WTC11 (cell line): ENCODE data around the gene SUMF1. TPM values are rescaled to one million over a fixed set of nuclear protein-coding genes. Genes with fewer than 3 reads are reported as not detected.
"Not testable (repeated sequence)": the region's sequence is repeated elsewhere in the genome, so short reads cannot be mapped to it uniquely, and the experiment has no call there.

Experiments
- ATAC-seq: fragments of 200-7000 bp; cut with Tn5 transposase; 2 replicates; pipeline ENCODE4 v1.10.0; 2021; ENCODE audit warnings: mild to moderate bottlenecking, moderate library complexity
- CTCF ChIA-PET: fragments of 300-600 bp; sonication (Branson Sonifier 250); formaldehyde crosslinking; loops from one replicate; lab custom pipeline; 2021; ENCODE audit warnings: antibody characterized with exemption; lab: Charles Lee
- POLR2A ChIA-PET: fragments of 350-600 bp; sonication (Branson Sonifier 250); formaldehyde crosslinking; loops from one replicate; lab custom pipeline; 2021; ENCODE audit warnings: antibody characterized with exemption; lab: Charles Lee
- DNase-seq: peaks from one replicate; pipeline ENCODE4 v3.0.0; 2021; ENCODE audit warnings: low spot score
- H3K27ac Mint-ChIP-seq: 2 replicates; pipeline ENCODE4 v1.8.0; 2021; ENCODE audit warnings: mixed read lengths
- H3K27me3 Mint-ChIP-seq: 2 replicates; pipeline ENCODE4 v1.8.0; 2021; ENCODE audit warnings: low read depth, mild to moderate bottlenecking, moderate library complexity, mixed read lengths
- H3K36me3 Mint-ChIP-seq: 2 replicates; pipeline ENCODE4 v1.8.0; 2021; ENCODE audit warnings: mixed read lengths
- H3K4me1 Mint-ChIP-seq: 2 replicates; pipeline ENCODE4 v1.8.0; 2022; ENCODE audit warnings: mixed read lengths
- H3K4me3 Mint-ChIP-seq: 2 replicates; pipeline ENCODE4 v1.8.0; 2021; ENCODE audit warnings: mild to moderate bottlenecking, moderate library complexity, mixed read lengths
- H3K9me3 Mint-ChIP-seq: 2 replicates; pipeline ENCODE4 v1.8.0; 2021; ENCODE audit warnings: mixed read lengths
- CREB1 ChIP-seq: sonication (generic); formaldehyde crosslinking; IDR thresholded peaks from 2 replicates; pipeline ENCODE4 v1.8.0; 2023; ENCODE audit warnings: mild to moderate bottlenecking, missing genetic modification reagents
- E2F4 ChIP-seq: sonication (generic); formaldehyde crosslinking; IDR thresholded peaks from 2 replicates; pipeline ENCODE4 v1.8.1; 2022; ENCODE audit warnings: low read depth, mild to moderate bottlenecking, moderate library complexity, missing genetic modification reagents, borderline replicate concordance
- ESRRA ChIP-seq: sonication (generic); formaldehyde crosslinking; IDR thresholded peaks from 2 replicates; pipeline ENCODE4 v1.8.1; 2022; ENCODE audit warnings: mild to moderate bottlenecking, missing genetic modification reagents, borderline replicate concordance
- GABPB1 ChIP-seq: sonication (generic); formaldehyde crosslinking; IDR thresholded peaks from 2 replicates; pipeline ENCODE4 v1.8.1; 2023; ENCODE audit warnings: mild to moderate bottlenecking, missing genetic modification reagents
- IRF2 ChIP-seq: sonication (generic); formaldehyde crosslinking; IDR thresholded peaks from 2 replicates; pipeline ENCODE4 v1.8.0; 2022; ENCODE audit warnings: low read depth, missing genetic modification reagents, borderline replicate concordance
- JAZF1 ChIP-seq: fragments of 250-450 bp; sonication (Bioruptor Pico); IDR thresholded peaks from 2 replicates; pipeline ENCODE4 v1.9.0; 2021; ENCODE audit warnings: moderate library complexity, mild to moderate bottlenecking, inconsistent platforms
- MYBL2 ChIP-seq: sonication (generic); formaldehyde crosslinking; IDR thresholded peaks from 2 replicates; pipeline ENCODE4 v1.8.1; 2023; ENCODE audit warnings: mild to moderate bottlenecking, moderate library complexity, missing genetic modification reagents
- NR2C2 ChIP-seq: sonication (generic); formaldehyde crosslinking; IDR thresholded peaks from 2 replicates; pipeline ENCODE4 v1.8.0; 2022; ENCODE audit warnings: mild to moderate bottlenecking, missing genetic modification reagents
- OVOL2 ChIP-seq: fragments of 250-450 bp; sonication (Bioruptor Pico); IDR thresholded peaks from 2 replicates; pipeline ENCODE4 v1.9.0; 2021; ENCODE audit warnings: mild to moderate bottlenecking, borderline replicate concordance
- SMAD3 ChIP-seq: sonication (generic); formaldehyde crosslinking; IDR thresholded peaks from 2 replicates; pipeline ENCODE4 v1.8.0; 2022; ENCODE audit warnings: missing genetic modification reagents, mild to moderate bottlenecking, borderline replicate concordance
- SMAD4 ChIP-seq: sonication (generic); formaldehyde crosslinking; IDR thresholded peaks from 2 replicates; pipeline ENCODE4 v1.8.0; 2022; ENCODE audit warnings: mild to moderate bottlenecking, missing genetic modification reagents
- SOX15 ChIP-seq: fragments of 250-450 bp; sonication (Bioruptor Pico); IDR thresholded peaks from 2 replicates; pipeline ENCODE4 v1.9.0; 2021; ENCODE audit warnings: mild to moderate bottlenecking
- SP1 ChIP-seq: sonication (generic); formaldehyde crosslinking; conservative IDR thresholded peaks from 2 replicates; pipeline ENCODE4 v1.8.1; 2022; ENCODE audit warnings: missing genetic modification reagents
- TP53 ChIP-seq: sonication (generic); formaldehyde crosslinking; IDR thresholded peaks from 2 replicates; pipeline ENCODE4 v1.8.1; 2023; ENCODE audit warnings: mild to moderate bottlenecking, missing genetic modification reagents
- ZNF121 ChIP-seq: sonication (generic); formaldehyde crosslinking; IDR thresholded peaks from 2 replicates; pipeline ENCODE4 v1.8.0; 2023; ENCODE audit warnings: missing genetic modification reagents
- ZNF416 ChIP-seq: fragments of 250-450 bp; sonication (Bioruptor Pico); IDR thresholded peaks from 2 replicates; pipeline ENCODE4 v1.9.0; 2021; ENCODE audit warnings: mild to moderate bottlenecking, inconsistent platforms
- ZNF423 ChIP-seq: fragments of 250-450 bp; sonication (Bioruptor Pico); IDR thresholded peaks from 2 replicates; pipeline ENCODE4 v2.1.2; 2022; ENCODE audit warnings: mild to moderate bottlenecking, moderate library complexity
- ZNF425 ChIP-seq: fragments of 250-450 bp; sonication (Bioruptor Pico); conservative IDR thresholded peaks from 2 replicates; pipeline ENCODE4 v1.9.0; 2021; ENCODE audit warnings: mild to moderate bottlenecking
- total RNA-seq: library from RNA; stranded (reverse); gene quantifications from 3 replicates; pipeline ENCODE4 v1.2.3, GENCODE V29; 2021
- TF ChIP-seq, protein P1 (sequence below): sonication (generic); formaldehyde crosslinking; IDR thresholded peaks from 2 replicates; pipeline ENCODE4 v1.8.1; 2023; ENCODE audit warnings: mild to moderate bottlenecking, moderate library complexity, missing genetic modification reagents
- TF ChIP-seq, protein P2 (sequence below): sonication (generic); formaldehyde crosslinking; IDR thresholded peaks from 2 replicates; pipeline ENCODE4 v1.8.0; 2022; ENCODE audit warnings: mild to moderate bottlenecking, missing genetic modification reagents
- TF ChIP-seq, protein P3 (sequence below): sonication (generic); formaldehyde crosslinking; IDR thresholded peaks from 2 replicates; pipeline ENCODE4 v1.8.1; 2022; ENCODE audit warnings: missing genetic modification reagents, borderline replicate concordance

SUMF1 gene
- total RNA-seq, 1 experiment from 2014 or later = 10.4 TPM

DNA sequence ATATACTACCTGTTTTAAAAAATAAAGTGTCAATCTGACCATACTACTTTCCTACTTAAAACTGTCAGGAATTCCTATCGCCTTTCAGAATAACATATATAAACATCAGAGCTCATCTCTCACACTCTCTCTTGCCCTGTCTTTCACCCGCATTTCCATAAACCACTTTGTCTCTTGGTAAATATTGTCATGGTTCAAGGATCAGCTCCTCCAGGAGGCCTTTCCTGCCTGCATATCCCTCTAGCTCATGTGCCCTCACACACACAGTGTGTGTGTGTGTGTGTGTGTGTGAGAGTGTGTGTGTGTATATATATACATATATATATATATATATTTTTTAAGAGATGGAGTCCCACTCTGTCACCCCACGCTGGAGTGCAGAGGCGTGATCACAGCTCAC is 6.7 kb downstream of the SUMF1 start:
- no peaks in the 10 kb centered on the region for H3K4me1 Mint-ChIP-seq
- CTCF ChIA-PET = no interaction called here
- H3K4me3 Mint-ChIP-seq = no peak overlapping the region
- no peak for TF ChIP-seq JAZF1 (CRISPR knock-in tag)
- TF ChIP-seq OVOL2 (CRISPR knock-in tag) = no peak
- TF ChIP-seq ZNF423 (CRISPR knock-in tag) = no peak
- no peak for TF ChIP-seq NR2C2 (CRISPR knock-in tag)
- no peak for TF ChIP-seq CREB1 (CRISPR knock-in tag)
- no peak for TF ChIP-seq SP1 (CRISPR knock-in tag)
- TF ChIP-seq, protein P1, sequence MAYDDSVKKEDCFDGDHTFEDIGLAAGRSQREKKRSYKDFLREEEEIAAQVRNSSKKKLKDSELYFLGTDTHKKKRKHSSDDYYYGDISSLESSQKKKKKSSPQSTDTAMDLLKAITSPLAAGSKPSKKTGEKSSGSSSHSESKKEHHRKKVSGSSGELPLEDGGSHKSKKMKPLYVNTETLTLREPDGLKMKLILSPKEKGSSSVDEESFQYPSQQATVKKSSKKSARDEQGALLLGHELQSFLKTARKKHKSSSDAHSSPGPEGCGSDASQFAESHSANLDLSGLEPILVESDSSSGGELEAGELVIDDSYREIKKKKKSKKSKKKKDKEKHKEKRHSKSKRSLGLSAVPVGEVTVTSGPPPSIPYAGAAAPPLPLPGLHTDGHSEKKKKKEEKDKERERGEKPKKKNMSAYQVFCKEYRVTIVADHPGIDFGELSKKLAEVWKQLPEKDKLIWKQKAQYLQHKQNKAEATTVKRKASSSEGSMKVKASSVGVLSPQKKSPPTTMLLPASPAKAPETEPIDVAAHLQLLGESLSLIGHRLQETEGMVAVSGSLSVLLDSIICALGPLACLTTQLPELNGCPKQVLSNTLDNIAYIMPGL (CRISPR knock-in tag) = no peak
- no peak for TF ChIP-seq SMAD3
- no peak for TF ChIP-seq ZNF425 (CRISPR knock-in tag)
- TF ChIP-seq GABPB1 = no peak
- no peak for TF ChIP-seq SMAD4 (CRISPR knock-in tag)
- TF ChIP-seq, all 79 proteins: peak for 0
- Mint-ChIP-seq H3K9me3 (peaks cover 3% of the 10 kb centered on the region; the same call in 1 of the 2 replicates), H3K27me3 (no peaks in the 10 kb centered on the region), H3K36me3 (no peaks in the 10 kb centered on the region), H3K27ac (no peak overlapping the region)
- POLR2A ChIA-PET = no interaction called here
- ATAC-seq = no peak
- no peak for DNase-seq

DNA sequence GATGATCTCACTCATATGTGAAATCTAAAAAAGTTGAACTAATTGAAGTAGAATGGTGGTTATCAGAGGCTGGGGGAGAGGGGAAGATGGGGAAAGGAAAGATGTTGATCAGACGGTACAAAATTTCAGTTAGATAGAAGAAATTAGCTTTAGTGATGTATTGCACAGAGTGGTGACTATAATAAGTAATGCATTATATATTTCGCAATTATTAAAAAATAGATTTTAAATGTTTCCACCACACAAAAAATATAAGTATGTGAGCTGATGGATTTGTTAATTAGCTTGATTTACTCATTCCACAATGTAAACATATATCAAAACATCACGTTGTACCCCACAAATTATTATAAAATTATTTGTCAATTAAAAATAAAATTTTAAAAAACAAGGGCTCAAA is 8.1 kb downstream of the SUMF1 start:
- Mint-ChIP-seq H3K27ac (no peak overlapping the region), H3K27me3 (no peaks in the 10 kb centered on the region), H3K4me1 (no peaks in the 10 kb centered on the region), H3K36me3 (no peaks in the 10 kb centered on the region), H3K4me3 (no peak overlapping the region), H3K9me3 (peaks cover 3% of the 10 kb centered on the region; the same call in 1 of the 2 replicates)
- POLR2A ChIA-PET = no interaction called here
- no peak for DNase-seq
- TF ChIP-seq SOX15 (CRISPR knock-in tag) = no peak
- no peak for TF ChIP-seq TP53 (CRISPR knock-in tag)
- no peak for TF ChIP-seq ESRRA (CRISPR knock-in tag)
- TF ChIP-seq E2F4 (CRISPR knock-in tag) = no peak
- TF ChIP-seq IRF2 = no peak
- TF ChIP-seq ZNF121 (CRISPR knock-in tag) = no peak
- TF ChIP-seq, protein P2, sequence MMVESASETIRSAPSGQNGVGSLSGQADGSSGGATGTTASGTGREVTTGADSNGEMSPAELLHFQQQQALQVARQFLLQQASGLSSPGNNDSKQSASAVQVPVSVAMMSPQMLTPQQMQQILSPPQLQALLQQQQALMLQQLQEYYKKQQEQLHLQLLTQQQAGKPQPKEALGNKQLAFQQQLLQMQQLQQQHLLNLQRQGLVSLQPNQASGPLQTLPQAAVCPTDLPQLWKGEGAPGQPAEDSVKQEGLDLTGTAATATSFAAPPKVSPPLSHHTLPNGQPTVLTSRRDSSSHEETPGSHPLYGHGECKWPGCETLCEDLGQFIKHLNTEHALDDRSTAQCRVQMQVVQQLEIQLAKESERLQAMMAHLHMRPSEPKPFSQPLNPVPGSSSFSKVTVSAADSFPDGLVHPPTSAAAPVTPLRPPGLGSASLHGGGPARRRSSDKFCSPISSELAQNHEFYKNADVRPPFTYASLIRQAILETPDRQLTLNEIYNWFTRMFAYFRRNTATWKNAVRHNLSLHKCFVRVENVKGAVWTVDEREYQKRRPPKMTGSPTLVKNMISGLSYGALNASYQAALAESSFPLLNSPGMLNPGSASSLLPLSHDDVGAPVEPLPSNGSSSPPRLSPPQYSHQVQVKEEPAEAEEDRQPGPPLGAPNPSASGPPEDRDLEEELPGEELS (CRISPR knock-in tag) = no peak
- TF ChIP-seq, protein P3, sequence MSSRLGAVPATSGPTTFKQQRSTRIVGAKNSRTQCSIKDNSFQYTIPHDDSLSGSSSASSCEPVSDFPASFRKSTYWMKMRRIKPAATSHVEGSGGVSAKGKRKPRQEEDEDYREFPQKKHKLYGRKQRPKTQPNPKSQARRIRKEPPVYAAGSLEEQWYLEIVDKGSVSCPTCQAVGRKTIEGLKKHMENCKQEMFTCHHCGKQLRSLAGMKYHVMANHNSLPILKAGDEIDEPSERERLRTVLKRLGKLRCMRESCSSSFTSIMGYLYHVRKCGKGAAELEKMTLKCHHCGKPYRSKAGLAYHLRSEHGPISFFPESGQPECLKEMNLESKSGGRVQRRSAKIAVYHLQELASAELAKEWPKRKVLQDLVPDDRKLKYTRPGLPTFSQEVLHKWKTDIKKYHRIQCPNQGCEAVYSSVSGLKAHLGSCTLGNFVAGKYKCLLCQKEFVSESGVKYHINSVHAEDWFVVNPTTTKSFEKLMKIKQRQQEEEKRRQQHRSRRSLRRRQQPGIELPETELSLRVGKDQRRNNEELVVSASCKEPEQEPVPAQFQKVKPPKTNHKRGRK (CRISPR knock-in tag) = no peak
- TF ChIP-seq ZNF416 = no peak
- TF ChIP-seq MYBL2 (CRISPR knock-in tag) = no peak
- CTCF ChIA-PET = no interaction called here
- ATAC-seq = no peak

DNA sequence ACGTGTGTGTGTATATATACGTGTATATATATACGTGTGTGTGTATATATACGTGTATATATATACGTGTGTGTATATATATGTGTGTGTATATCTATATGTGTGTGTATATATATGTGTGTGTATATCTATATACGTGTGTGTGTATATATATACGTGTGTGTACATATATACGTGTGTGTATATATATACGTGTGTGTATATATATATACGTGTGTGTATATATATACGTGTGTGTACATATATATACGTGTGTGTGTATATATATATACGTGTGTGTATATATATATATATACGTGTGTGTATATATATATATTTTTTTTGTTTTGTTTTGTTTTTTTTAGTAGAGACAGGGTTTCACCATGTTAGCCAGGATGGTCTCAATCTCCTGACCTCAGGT is 10.3 kb downstream of the SUMF1 start:
- POLR2A ChIA-PET, ATAC-seq, H3K27me3 Mint-ChIP-seq, H3K27ac Mint-ChIP-seq, H3K4me3 Mint-ChIP-seq, H3K9me3 Mint-ChIP-seq, DNase-seq, H3K4me1 Mint-ChIP-seq, H3K36me3 Mint-ChIP-seq: not testable (repeated sequence)
- CTCF ChIA-PET = interaction anchor here (0.7 kb wide), 1 partner anchor 195 kb away, joined by 3 read pairs; no protein-coding TSS in a partner anchor
